GM19023 (cell line): ENCODE data around the gene SERPINA10.
"Not testable (repeated sequence)": the region's sequence is repeated elsewhere in the genome, so short reads cannot be mapped to it uniquely, and the experiment has no call there.

Experiments used
- ATAC-seq: cut with Tn5 transposase; IDR thresholded peaks from one replicate; pipeline ENCODE4 v1.9.1; 2021; ENCODE audit warnings: mild to moderate bottlenecking, moderate library complexity; ENCODE audit not compliant: unreplicated experiment

Gene SERPINA10

DNA sequence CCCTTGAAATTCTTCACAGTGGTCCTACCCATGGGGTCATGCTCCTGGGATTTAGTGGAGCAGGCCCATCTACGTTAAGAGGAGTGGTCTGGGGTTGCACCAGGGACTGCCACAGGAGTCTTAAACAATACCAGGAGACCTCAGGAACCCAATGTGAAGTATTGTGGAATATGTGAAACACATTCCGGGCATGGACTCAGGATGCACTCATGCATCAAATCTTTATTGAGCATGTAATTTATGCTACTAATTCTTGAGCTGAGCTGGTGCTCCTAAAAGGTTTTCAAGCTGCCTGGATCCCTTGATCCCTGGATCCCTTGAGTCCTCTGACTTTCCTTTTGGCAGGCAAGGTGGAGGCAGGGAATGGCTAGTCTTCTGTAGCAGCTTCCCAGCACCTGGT is 8.8 kb downstream of the SERPINA10 start:
- ATAC-seq, result no peak

- no peak for ATAC-seq
Measured at GRCh38 chr14:94282991-94283723, 9.9 kb downstream of the SERPINA10 start.

DNA sequence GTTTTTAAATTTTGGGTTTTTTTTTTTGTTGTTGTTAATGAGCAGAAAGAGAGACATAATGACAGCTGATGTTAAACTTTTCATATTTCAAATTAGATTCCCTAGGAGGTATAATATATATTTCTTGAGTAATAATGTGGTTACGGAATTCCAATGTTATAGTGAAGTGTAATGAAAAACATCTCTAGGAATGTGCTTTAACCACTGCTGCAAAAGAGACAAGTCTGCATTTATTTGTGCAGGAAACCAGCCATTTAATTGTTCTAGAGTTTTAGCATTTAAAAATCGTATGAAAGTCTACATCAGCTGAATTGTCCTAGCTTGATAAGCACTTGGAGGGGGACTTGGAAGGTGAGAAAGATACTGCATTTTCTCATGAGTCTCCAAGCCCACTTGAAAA is 14.3 kb downstream of the SERPINA10 start:
- ATAC-seq, result no peak

DNA sequence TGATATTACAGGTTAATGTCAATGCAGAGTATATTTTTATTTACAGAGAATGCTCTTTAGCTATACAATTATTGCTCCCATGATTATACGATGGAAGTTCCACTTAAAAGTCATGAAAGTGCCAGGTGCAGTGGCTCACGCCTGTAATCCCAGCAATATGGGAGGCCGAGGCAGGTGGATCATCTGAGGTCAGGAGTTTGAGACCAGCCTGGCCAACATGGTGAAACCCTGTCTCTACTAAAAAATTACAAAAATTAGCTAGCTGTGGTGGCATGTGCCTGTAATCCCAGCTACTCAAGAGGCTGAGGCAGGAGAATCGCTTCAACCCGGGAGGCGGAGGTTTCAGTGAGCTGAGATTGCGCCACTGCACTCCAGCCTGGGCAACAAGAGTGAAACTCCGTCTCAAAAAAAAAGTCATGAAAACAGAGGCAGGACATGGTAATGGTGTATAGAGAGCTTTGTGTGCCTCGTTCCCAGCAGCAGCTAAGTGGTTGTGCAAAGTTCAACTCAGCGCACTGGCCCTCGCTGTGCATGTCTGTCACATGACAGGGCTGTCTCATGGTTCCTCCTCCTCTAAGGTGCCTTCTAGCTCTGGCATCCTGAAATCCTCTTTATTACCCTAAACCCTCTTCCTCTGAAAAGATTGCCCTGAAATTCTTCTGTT is 16.0 kb downstream of the SERPINA10 start:
- not testable (repeated sequence) for ATAC-seq

DNA sequence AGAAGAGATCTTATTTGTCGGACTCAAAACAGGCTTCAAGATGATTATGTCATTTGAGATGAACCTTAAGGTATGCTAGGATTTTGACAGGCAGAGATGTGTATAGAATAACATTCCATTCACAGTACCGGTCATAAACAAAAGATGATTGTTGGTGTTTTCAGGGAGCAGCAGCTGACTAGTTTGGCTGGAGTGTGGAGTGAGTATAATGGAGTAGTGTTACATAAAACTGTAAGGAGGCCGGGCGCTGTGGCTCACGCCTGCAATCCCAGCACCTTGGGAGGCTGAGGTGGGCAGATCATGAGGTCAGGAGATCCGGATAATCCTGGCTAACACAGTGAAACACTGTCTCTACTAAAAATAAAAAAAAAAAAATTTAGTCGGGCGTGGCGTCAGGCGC is 23.9 kb downstream of the SERPINA10 start:
- ATAC-seq, result no peak

DNA sequence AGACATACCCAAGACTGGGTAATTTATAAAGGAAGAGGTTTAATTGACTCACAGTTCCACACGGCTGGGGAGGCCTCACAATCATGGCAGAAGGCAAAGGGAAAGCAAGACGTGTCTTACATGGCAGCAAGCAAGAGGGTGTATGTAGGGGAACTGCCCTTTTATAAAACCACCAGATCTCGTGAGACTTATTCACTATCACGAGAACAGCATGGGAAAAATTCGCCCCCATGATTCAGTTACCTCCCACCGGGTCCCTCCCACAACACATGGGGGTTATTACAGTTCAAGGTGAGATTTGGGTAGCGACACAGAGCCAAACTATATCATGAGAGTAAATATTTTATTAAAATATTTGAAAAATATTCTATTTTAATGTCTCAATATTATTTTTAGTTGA is 24.5 kb downstream of the SERPINA10 start:
- ATAC-seq, result not testable (repeated sequence)

GRCh38 chr14:94267352-94267751 is 25.7 kb downstream of the SERPINA10 start:
- ATAC-seq, result no peak

GRCh38 chr14:94264195-94264594 is 28.9 kb downstream of the SERPINA10 start:
- not testable (repeated sequence) for ATAC-seq

DNA sequence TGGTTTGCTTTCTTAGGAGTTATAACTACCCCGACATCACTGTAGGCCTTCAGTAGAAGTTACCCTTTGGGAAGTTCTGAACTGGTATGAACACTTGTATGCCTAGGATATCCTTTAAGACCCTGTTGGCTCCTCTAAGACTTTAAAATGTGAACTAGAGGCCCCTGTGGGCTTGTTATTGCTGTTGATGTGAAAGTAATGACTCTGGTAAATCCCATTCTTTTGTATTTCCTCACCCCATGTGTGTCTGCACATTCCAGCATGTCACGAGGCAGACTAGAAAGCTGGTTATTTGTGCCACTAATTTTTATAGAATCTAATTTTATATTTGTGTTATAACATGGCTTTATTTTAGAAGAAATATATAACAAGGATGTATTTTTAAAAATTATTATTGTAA is 48.9 kb downstream of the SERPINA10 start:
- no peak for ATAC-seq

DNA sequence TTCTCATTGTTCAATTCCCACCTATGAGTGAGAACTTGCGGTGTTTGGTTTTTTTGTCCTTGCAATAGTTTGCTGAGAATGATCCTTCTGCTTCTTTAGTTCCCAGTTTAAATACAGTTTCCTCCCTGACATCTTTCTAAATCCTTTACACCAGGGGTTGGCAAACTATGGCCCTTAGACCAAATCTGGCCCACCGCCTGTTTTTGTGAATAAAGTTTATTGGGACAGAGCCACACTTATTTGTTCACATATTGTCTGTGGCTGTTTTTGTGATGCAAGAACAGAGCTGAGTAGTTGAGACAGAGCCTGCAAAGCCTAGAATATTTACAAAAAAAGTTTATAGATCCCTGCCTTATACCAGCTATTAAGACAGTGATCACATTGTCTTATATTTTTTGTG is 53.7 kb downstream of the SERPINA10 start:
- no peak for ATAC-seq

GRCh38 chr14:94237983-94238382 is 55.1 kb downstream of the SERPINA10 start:
- no peak for ATAC-seq

DNA sequence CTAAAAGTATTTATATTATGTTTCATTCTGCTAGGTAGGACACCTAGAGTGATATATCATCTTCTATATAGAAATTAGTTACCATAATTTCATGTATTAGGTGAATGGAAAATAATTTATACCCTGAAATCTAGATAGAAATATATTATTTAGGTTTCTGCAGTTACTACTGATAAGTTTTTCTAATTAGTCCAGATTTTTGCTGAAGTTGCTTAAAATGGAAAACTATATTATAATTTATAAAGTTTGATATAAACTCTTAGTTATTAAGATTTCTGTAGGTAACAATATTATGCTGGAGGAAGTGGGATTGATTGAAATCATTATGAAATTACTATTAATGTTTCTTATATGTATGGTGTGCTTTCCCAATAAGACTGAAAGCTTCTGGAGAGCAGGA is 56.0 kb downstream of the SERPINA10 start:
- ATAC-seq, result no peak
